DND-41 (cell line): ENCODE data around the gene ADGRL4.

Experiments
- EZH2 ChIP-seq: IDR thresholded peaks from 3 replicates; pipeline ENCODE4 v1.6.1; 2012; ENCODE audit warnings: borderline replicate concordance, low read depth, mild to moderate bottlenecking, moderate library complexity, low read length, inconsistent platforms; ENCODE audit not compliant: severe bottlenecking
- TF ChIP-seq, protein P1 (sequence below): IDR thresholded peaks from 2 replicates; pipeline ENCODE4 v1.5.1; 2012; ENCODE audit warnings: borderline replicate concordance, low read length, moderate library complexity, mild to moderate bottlenecking; ENCODE audit not compliant: poor library complexity, severe bottlenecking; ENCODE audit errors: extremely low read depth

DNA sequence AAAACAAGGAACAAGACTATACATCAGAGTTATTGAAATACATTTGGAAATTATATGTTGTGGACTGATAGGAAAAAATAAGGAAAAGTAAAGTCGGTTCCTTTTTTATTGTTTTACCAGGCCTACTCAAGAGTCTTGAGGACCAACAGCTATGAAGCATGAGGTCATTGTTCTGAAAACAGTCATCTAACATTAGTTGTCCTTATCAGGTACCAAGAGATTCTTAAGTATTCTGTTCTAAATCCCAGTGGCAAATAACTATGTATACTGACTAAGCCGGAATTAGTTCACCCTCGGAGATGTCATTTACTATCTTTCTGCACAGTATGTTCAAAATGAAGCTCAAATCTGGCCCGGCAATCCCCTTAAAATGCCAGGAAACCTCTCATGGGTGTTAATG is 585 bp downstream of the ADGRL4 start:
- TF ChIP-seq, protein P1, sequence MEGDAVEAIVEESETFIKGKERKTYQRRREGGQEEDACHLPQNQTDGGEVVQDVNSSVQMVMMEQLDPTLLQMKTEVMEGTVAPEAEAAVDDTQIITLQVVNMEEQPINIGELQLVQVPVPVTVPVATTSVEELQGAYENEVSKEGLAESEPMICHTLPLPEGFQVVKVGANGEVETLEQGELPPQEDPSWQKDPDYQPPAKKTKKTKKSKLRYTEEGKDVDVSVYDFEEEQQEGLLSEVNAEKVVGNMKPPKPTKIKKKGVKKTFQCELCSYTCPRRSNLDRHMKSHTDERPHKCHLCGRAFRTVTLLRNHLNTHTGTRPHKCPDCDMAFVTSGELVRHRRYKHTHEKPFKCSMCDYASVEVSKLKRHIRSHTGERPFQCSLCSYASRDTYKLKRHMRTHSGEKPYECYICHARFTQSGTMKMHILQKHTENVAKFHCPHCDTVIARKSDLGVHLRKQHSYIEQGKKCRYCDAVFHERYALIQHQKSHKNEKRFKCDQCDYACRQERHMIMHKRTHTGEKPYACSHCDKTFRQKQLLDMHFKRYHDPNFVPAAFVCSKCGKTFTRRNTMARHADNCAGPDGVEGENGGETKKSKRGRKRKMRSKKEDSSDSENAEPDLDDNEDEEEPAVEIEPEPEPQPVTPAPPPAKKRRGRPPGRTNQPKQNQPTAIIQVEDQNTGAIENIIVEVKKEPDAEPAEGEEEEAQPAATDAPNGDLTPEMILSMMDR = no peak
- TF ChIP-seq EZH2 = no peak
